ENCODE measurements around the gene ZNF282.

Gene ZNF282

GRCh38 chr7:149150981-149151380 lies 44.4 kb upstream of the ZNF282 start:
- ATAC-seq, result no peak
- TF ChIP-seq GLIS3 (CRISPR knock-in tag; IDR thresholded peaks at IDR 0.05) (no peak), ZNF565 (CRISPR knock-in tag; conservative IDR thresholded peaks at IDR 0.05; ENCODE audit: low read depth) (no peak)

GRCh38 chr7:149153346-149153745 lies 42.0 kb upstream of the ZNF282 start:
- no peak for TF ChIP-seq TOX (CRISPR knock-in tag; IDR thresholded peaks at IDR 0.05; ENCODE audit: borderline replicate concordance)
- no peak for TF ChIP-seq ISL1 (CRISPR knock-in tag; IDR thresholded peaks at IDR 0.05)
- no peak for TF ChIP-seq OSR1 (CRISPR knock-in tag; IDR thresholded peaks at IDR 0.05)
- TF ChIP-seq TCF4 (CRISPR knock-in tag; IDR thresholded peaks at IDR 0.05; ENCODE audit: borderline replicate concordance), result no peak
- TF ChIP-seq SNAI2 (CRISPR knock-in tag; IDR thresholded peaks at IDR 0.05), result no peak
- TF ChIP-seq ZNF8 (CRISPR knock-in tag; IDR thresholded peaks at IDR 0.05), result no peak
- TF ChIP-seq ZFP30 (CRISPR knock-in tag; IDR thresholded peaks at IDR 0.05), result no peak
- ATAC-seq, result no peak

DNA sequence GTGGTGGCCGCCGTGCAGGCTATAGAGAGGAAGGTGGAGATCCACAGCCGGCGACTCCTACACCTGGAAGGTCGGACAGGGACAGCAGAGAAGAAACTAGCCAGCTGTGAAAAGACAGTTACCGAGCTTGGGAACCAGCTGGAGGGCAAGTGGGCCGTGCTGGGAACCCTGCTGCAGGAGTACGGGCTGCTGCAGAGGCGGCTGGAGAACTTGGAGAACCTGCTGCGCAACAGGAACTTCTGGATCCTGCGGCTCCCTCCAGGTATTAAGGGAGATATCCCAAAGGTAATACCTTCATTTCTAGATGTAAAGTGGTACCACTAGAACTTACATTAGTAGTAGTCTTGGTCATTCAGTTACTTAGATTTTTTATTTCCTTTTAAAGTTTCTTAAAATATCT lies 41.3 kb upstream of the ZNF282 start:
- ATAC-seq, result no peak
- no peak for TF ChIP-seq ZC3H10 (CRISPR knock-in tag; IDR thresholded peaks at IDR 0.05)
- TF ChIP-seq TOX (CRISPR knock-in tag; IDR thresholded peaks at IDR 0.05; ENCODE audit: borderline replicate concordance), result no peak
- TF ChIP-seq OSR1 (CRISPR knock-in tag; IDR thresholded peaks at IDR 0.05), result no peak
- TF ChIP-seq ISL1 (CRISPR knock-in tag; IDR thresholded peaks at IDR 0.05), result no peak
- no peak for TF ChIP-seq CSDC2 (CRISPR knock-in tag; IDR thresholded peaks at IDR 0.05)
- no peak for TF ChIP-seq GLIS3 (CRISPR knock-in tag; IDR thresholded peaks at IDR 0.05)
- no peak for TF ChIP-seq CREB5 (CRISPR knock-in tag; IDR thresholded peaks at IDR 0.05; ENCODE audit: low read depth)
- TF ChIP-seq, protein P1, sequence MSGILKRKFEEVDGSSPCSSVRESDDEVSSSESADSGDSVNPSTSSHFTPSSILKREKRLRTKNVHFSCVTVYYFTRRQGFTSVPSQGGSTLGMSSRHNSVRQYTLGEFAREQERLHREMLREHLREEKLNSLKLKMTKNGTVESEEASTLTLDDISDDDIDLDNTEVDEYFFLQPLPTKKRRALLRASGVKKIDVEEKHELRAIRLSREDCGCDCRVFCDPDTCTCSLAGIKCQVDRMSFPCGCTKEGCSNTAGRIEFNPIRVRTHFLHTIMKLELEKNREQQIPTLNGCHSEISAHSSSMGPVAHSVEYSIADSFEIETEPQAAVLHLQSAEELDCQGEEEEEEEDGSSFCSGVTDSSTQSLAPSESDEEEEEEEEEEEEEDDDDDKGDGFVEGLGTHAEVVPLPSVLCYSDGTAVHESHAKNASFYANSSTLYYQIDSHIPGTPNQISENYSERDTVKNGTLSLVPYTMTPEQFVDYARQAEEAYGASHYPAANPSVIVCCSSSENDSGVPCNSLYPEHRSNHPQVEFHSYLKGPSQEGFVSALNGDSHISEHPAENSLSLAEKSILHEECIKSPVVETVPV (CRISPR knock-in tag; IDR thresholded peaks at IDR 0.05), result no peak
- TF ChIP-seq TSHZ2 (CRISPR knock-in tag; IDR thresholded peaks at IDR 0.05), result no peak
- TF ChIP-seq RARB (CRISPR knock-in tag; IDR thresholded peaks at IDR 0.05), result no peak
- no peak for TF ChIP-seq ZNF8 (CRISPR knock-in tag; IDR thresholded peaks at IDR 0.05)
- TF ChIP-seq, protein P2, sequence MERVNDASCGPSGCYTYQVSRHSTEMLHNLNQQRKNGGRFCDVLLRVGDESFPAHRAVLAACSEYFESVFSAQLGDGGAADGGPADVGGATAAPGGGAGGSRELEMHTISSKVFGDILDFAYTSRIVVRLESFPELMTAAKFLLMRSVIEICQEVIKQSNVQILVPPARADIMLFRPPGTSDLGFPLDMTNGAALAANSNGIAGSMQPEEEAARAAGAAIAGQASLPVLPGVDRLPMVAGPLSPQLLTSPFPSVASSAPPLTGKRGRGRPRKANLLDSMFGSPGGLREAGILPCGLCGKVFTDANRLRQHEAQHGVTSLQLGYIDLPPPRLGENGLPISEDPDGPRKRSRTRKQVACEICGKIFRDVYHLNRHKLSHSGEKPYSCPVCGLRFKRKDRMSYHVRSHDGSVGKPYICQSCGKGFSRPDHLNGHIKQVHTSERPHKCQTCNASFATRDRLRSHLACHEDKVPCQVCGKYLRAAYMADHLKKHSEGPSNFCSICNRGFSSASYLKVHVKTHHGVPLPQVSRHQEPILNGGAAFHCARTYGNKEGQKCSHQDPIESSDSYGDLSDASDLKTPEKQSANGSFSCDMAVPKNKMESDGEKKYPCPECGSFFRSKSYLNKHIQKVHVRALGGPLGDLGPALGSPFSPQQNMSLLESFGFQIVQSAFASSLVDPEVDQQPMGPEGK (CRISPR knock-in tag; IDR thresholded peaks at IDR 0.05; ENCODE audit: borderline replicate concordance), result no peak
- no peak for TF ChIP-seq PPARA (CRISPR knock-in tag; IDR thresholded peaks at IDR 0.05; ENCODE audit: borderline replicate concordance)
- TF ChIP-seq ZFP3 (CRISPR knock-in tag; IDR thresholded peaks at IDR 0.05), result no peak
- TF ChIP-seq, protein P3, sequence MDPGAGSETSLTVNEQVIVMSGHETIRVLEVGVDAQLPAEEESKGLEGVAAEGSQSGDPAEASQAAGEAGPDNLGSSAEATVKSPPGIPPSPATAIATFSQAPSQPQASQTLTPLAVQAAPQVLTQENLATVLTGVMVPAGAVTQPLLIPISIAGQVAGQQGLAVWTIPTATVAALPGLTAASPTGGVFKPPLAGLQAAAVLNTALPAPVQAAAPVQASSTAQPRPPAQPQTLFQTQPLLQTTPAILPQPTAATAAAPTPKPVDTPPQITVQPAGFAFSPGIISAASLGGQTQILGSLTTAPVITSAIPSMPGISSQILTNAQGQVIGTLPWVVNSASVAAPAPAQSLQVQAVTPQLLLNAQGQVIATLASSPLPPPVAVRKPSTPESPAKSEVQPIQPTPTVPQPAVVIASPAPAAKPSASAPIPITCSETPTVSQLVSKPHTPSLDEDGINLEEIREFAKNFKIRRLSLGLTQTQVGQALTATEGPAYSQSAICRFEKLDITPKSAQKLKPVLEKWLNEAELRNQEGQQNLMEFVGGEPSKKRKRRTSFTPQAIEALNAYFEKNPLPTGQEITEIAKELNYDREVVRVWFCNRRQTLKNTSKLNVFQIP (CRISPR knock-in tag; IDR thresholded peaks at IDR 0.05; ENCODE audit: borderline replicate concordance, low read depth), result no peak
- TF ChIP-seq ZFP30 (CRISPR knock-in tag; IDR thresholded peaks at IDR 0.05), result no peak
- no peak for TF ChIP-seq ZNF565 (CRISPR knock-in tag; conservative IDR thresholded peaks at IDR 0.05; ENCODE audit: low read depth)

- no peak for ATAC-seq
- TF ChIP-seq, protein P2 (CRISPR knock-in tag; IDR thresholded peaks at IDR 0.05; ENCODE audit: borderline replicate concordance), result no peak
- no peak for TF ChIP-seq TOX (CRISPR knock-in tag; IDR thresholded peaks at IDR 0.05; ENCODE audit: borderline replicate concordance)
- TF ChIP-seq ZNF70 (CRISPR knock-in tag; IDR thresholded peaks at IDR 0.05), result no peak
- no peak for TF ChIP-seq TCF4 (CRISPR knock-in tag; IDR thresholded peaks at IDR 0.05; ENCODE audit: borderline replicate concordance)
- no peak for TF ChIP-seq ZNF565 (CRISPR knock-in tag; conservative IDR thresholded peaks at IDR 0.05; ENCODE audit: low read depth)
- no peak for TF ChIP-seq CSDC2 (CRISPR knock-in tag; IDR thresholded peaks at IDR 0.05)
- TF ChIP-seq CREB5 (CRISPR knock-in tag; IDR thresholded peaks at IDR 0.05; ENCODE audit: low read depth), result no peak
- no peak for TF ChIP-seq GLIS3 (CRISPR knock-in tag; IDR thresholded peaks at IDR 0.05)
- TF ChIP-seq ZC3H10 (CRISPR knock-in tag; IDR thresholded peaks at IDR 0.05), result no peak
These were observed 38.4 kb upstream of the ZNF282 start for GRCh38 chr7:149156898-149157297.

Measured in SK-N-SH treated with all-trans-retinoic acid at 6 μM for 48 hours (cell line).